Heart left ventricle (tissue), 16 donors: ENCODE measurements around the gene HCN2. TPM values are rescaled to one million over a fixed set of nuclear protein-coding genes. Genes with fewer than 3 reads are reported as not detected.

Source experiments
- ATAC-seq, 4 donors: fragments of 200-7000 bp; cut with Tn5 transposase; one replicate each; pipeline ENCODE4 v1.9.1; 2020 to 2022; ENCODE audit warnings: moderate library complexity in 4 of 4, mild to moderate bottlenecking in 3 of 4, moderate number of reproducible peaks in 1 of 4
- DNase-seq, 5 donors: peaks; one replicate each; pipeline ENCODE4 v3.0.0-alpha.2; 2020
- H3K27ac ChIP-seq, 12 donors: fragments of 200-600 bp; sonication (generic) in 4 of 12; one replicate each; pipeline versions ENCODE4 v1.5.0 to v1.8.0; 2016 to 2022; ENCODE audit warnings: mild to moderate bottlenecking in 2 of 12
- H3K27me3 ChIP-seq, 9 donors: fragments of 200-600 bp; sonication (generic) in 2 of 9; one replicate each; pipeline versions ENCODE4 v1.5.1 to v1.8.0; 2016 to 2022; ENCODE audit warnings: mild to moderate bottlenecking in 3 of 9
- H3K36me3 ChIP-seq, 9 donors: fragments of 200-600 bp; sonication (generic) in 2 of 9; one replicate each; pipeline versions ENCODE4 v1.5.0 to v1.8.0; 2018 to 2022; ENCODE audit warnings: mild to moderate bottlenecking in 2 of 9
- H3K4me1 ChIP-seq, 12 donors: fragments of 200-600 bp; sonication (generic) in 4 of 12; one replicate each; pipeline versions ENCODE4 v1.5.0 to v1.8.0; 2016 to 2022; ENCODE audit warnings: mild to moderate bottlenecking in 3 of 12
- H3K4me3 ChIP-seq, 12 donors: fragments of 200-600 bp; sonication (generic) in 4 of 12; one replicate each; pipeline versions ENCODE4 v1.5.0 to v1.8.0; 2017 to 2022; ENCODE audit warnings: mild to moderate bottlenecking in 9 of 12, moderate library complexity in 4 of 12
- H3K9me3 ChIP-seq, 12 donors: fragments of 200-600 bp; sonication (generic) in 4 of 12; one replicate each; pipeline versions ENCODE4 v1.5.0 to v1.8.0; 2016 to 2022; ENCODE audit warnings: mild to moderate bottlenecking in 1 of 12
- POLR2A ChIP-seq, 2 donors: fragments of 450-650 bp; IDR thresholded peaks; one replicate each; pipeline ENCODE4 v1.6.1; 2017; ENCODE audit warnings: antibody characterized with exemption in 2 of 2, mild to moderate bottlenecking in 2 of 2, moderate library complexity in 2 of 2
- WGBS, 4 donors: extraction: QIAGEN DNeasy Blood & Tissue Kit in 2 of 4; methylation state at CpG; one replicate each; pipeline versions ENCODE4 v1.1.5 to v1.1.7; 2013 to 2018; 5-methylcytosine and 5-hydroxymethylcytosine counted together
- intact Hi-C, 10 donors: fragments of 100-400 bp; cut with DNase I; formaldehyde crosslinking; loops; one replicate each; pipeline versions ENCODE4 v1.11.1 to v1.14.2; 2022
- polyA plus RNA-seq, 2 donors: library from polyadenylated mRNA; stranded (reverse); fragments of 200-250 nt; gene quantifications; one replicate each; pipeline ENCODE4 v1.2.3, GENCODE V29; 2013
- total RNA-seq, 9 donors: library from RNA; depleted of rRNA in 2 of 9; stranded (reverse); fragments of >200 nt in 2 of 9; fragmentation: NEBNext Ultra II Directional in 3 of 9; extraction: Animal tissue kit (Norgen Biotek cat#: 25700) in 3 of 9; gene quantifications; one replicate each; pipeline versions ENCODE4 v1.1.0 to v1.2.4, GENCODE V29; 2016 to 2023
- TF ChIP-seq, protein P1 (sequence below), 12 donors: fragments of 200-600 bp; sonication (generic) in 4 of 12; IDR thresholded peaks; one replicate each; pipeline versions ENCODE4 v1.5.0 to v1.8.0; 2018 to 2022; ENCODE audit warnings: antibody characterized with exemption in 12 of 12, mild to moderate bottlenecking in 5 of 12
- donor health status: ischemic (EF 13 %, LVEDD 7.1; RV severe dilation, severe dysfunction).
- donor health status: healthy with polysubstance abuse.
- donor health status: DM: no; HTN: yes; CAD: no.
- donor health status: DM: no; HTN: no; CAD: no.
- donor health status: ischemic (EF 25% LVEDD 6.9; RV normal size, moderate dysfunction).
- donor health status: ischemic (EF 25% LVEDD 5.7; RV mildly dilated, moderate dysfunction).
- donor health status: healthy.
- donor health status: DM: yes; HTN: yes; CAD: no.
- donor health status: ischemic (EF 35%, LVEDD 5.7; RV mildly dilated, moderate dysfunction).
- donor health status: nonischemic (EF 11% LVEDD 7.7; RV severe dilation, severe dysfunction).
- donor health status: DM: yes; HTN: yes; CAD: no.
- donor health status: PGD.
- donor health status: ischemic (EF 29% LVEDD 5.4; RV normal size, mild dysfunction).
- donor health status: nonischemic (EF 23%, LVEDD 6.1; RV moderate dilation, normal function).

Gene HCN2
- total and polyA plus RNA-seq, 11 donors, result 4.1 to 27.4 (median 15.4) TPM

DNA sequence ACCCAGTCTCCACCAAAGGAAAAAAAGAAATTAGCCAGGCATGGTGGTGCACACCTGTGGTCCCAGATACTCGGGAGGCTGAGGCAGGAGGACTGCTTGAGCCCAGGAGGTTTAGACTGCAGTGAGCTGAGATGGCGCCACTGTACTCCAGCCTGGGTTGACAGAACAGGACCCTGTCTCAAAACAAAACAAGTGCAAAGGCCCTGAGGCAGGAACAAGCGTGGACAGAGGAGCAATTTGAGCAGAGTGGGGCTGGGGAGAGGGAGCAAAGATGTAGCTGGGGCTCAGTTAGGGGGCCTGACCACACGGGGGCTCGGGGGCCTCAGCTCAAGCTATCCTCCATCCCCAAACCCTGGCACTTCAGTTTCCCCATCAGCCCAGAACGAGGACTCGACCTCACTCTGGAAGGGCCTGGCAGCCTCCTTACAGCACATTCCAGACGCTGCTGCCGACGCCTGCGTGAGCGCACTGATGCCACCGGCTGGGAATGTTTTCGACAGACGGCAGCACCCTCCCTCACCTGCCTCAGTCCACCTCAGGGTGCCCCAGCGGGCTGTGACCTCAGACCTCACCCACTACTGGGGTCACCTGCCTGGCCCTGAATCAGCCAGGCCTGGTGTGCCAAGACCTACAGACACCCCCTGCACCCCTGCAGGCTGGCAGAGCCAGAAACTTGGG, 45.4 kb downstream of the HCN2 start:
- Histone ChIP-seq H3K27me3 (peaks cover 0 to 6% (median 0%) of the 10 kb centered on the region in 9 donors), H3K36me3 (peaks cover 0 to 5% (median 0%) of the 10 kb centered on the region in 9 donors), H3K9me3 (no peaks in the 10 kb centered on the region), H3K4me1 (peaks cover 8 to 36% (median 26%) of the 10 kb centered on the region in 12 donors), H3K27ac (no peak overlapping the region), H3K4me3 (no peak overlapping the region)
- DNase-seq (no peak), ATAC-seq (no peak)
- TF ChIP-seq, protein P1, sequence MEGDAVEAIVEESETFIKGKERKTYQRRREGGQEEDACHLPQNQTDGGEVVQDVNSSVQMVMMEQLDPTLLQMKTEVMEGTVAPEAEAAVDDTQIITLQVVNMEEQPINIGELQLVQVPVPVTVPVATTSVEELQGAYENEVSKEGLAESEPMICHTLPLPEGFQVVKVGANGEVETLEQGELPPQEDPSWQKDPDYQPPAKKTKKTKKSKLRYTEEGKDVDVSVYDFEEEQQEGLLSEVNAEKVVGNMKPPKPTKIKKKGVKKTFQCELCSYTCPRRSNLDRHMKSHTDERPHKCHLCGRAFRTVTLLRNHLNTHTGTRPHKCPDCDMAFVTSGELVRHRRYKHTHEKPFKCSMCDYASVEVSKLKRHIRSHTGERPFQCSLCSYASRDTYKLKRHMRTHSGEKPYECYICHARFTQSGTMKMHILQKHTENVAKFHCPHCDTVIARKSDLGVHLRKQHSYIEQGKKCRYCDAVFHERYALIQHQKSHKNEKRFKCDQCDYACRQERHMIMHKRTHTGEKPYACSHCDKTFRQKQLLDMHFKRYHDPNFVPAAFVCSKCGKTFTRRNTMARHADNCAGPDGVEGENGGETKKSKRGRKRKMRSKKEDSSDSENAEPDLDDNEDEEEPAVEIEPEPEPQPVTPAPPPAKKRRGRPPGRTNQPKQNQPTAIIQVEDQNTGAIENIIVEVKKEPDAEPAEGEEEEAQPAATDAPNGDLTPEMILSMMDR (IDR thresholded peaks at IDR 0.05), result no peak
- TF ChIP-seq POLR2A (IDR thresholded peaks at IDR 0.05), result no peak
- intact Hi-C loops, result loop anchor here in 2 of 10 donors (5.0 to 10.0 kb wide), 2 partner anchors 53 to 100 kb away; partner anchors contain the start of gene CDC34 (in 1 of the 2)
- WGBS, 4 donors, result 82 to 88% (median 85%) methylated on average over 16 of the region's 16 CpGs

DNA sequence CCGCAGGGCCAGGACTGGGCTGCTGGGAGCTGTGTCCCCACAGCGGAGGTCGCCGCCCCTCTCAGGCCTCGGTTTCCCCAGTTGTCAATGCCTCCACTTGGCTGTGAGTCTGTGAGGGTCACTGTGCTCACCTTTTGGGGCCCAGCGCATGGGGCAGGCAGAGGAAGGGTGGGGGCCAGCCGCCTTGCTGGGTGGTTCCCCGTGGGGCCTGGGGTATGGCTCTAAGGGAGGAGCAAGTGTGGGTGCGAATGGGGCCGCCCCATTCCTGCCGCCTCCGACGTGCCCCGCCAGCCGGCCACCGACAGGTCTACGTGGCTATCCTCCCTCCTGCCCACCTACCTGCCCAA, 49.2 kb downstream of the HCN2 start:
- intact Hi-C loops, result loop anchor here in 1 of 10 donors (10.0 kb wide), 1 partner anchor 104 kb away; the partner anchor contains the start of gene CDC34
- Histone ChIP-seq H3K27me3 (peaks cover 0 to 6% (median 0%) of the 10 kb centered on the region in 9 donors), H3K4me3 (peak overlapping the region in 10 of 12 donors; percentile 40 to 60 (median 54)), H3K4me1 (peaks cover 4 to 21% (median 15%) of the 10 kb centered on the region in 12 donors), H3K27ac (peak overlapping the region in 1 of 12 donors; percentile 24), H3K9me3 (no peaks in the 10 kb centered on the region), H3K36me3 (no peaks in the 10 kb centered on the region)
- WGBS, 4 donors, result 49 to 79% (median 69%) methylated on average over 11 to 17 of the region's 17 CpGs
- no peak for TF ChIP-seq POLR2A (IDR thresholded peaks at IDR 0.05)
- TF ChIP-seq, protein P1 (IDR thresholded peaks at IDR 0.05), result no peak
- DNase-seq, result no peak
- no peak for ATAC-seq

DNA sequence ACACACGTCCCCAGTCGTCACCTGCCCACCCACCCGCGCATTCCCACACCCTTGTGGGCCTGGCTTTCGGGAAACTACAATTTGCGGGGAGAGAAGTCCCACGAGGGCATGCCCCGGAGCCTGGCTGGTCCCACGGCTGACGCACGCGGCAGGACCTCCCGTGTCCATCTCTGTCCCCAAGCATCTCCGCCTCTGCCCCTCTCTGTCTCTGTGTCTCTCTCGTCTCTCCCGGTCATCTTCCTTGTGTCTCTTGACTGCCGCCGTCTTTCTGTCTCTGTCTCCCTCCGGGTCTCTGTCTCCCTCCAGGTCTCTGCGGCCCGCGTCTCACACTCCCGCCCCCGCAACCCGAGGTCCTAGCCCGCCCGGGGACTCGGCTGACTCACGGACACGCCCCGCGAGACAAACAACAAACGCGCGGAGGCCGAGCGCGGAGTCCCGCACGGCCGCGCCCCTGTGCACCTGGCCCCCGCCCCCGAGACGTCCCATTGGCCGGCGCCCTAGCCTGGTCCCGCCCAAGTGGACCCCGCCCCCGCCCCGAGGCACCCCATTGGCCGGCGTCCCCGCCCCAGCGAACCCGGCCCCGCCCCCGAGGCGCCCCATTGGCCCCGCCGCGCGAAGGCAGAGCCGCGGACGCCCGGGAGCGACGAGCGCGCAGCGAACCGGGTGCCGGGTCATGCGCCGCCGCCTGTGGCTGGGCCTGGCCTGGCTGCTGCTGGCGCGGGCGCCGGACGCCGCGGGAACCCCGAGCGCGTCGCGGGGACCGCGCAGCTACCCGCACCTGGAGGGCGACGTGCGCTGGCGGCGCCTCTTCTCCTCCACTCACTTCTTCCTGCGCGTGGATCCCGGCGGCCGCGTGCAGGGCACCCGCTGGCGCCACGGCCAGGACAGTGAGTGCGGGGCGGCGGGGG, 49.8 kb downstream of the HCN2 start, which contains the start of gene FGF22:
Gene FGF22, plus strand, starts transcription at position 627 of the 908 bp plus-strand sequence. Its CDS starts 47 bp downstream, at position 674.
- H3K27ac ChIP-seq, result peak within 1 kb of the TSS in 3 of 12 donors; percentile 38 to 60 (median 41)
- peaks cover 0 to 6% (median 0%) of the 10 kb centered on the region in 9 donors for H3K27me3 ChIP-seq
- DNase-seq, result peak; percentile 93 to 96 (median 93)
- ATAC-seq, result peak; percentile 68 to 95 (median 92)
- WGBS, 4 donors, result 6 to 16% (median 6%) methylated on average over 33 to 109 of the region's 109 CpGs
- TF ChIP-seq, protein P1 (IDR thresholded peaks at IDR 0.05), result no peak
- no peak for TF ChIP-seq POLR2A (IDR thresholded peaks at IDR 0.05)
- H3K4me1 ChIP-seq, result peaks cover 0 to 14% (median 10%) of the 10 kb centered on the region in 12 donors
- peaks cover 0 to 1% (median 0%) of the 10 kb centered on the region in 9 donors for H3K36me3 ChIP-seq
- H3K4me3 ChIP-seq, result peak within 1 kb of the TSS in 11 of 12 donors; percentile 18 to 60 (median 53)
- H3K9me3 ChIP-seq, result no peaks in the 10 kb centered on the region
- intact Hi-C loops, result loop anchor here in 1 of 10 donors (10.0 kb wide), 1 partner anchor 105 kb away; the partner anchor contains the start of gene CDC34
